HepG2 (cell line): ENCODE results near the gene ATXN7L3B. TPM values are rescaled to one million over a fixed set of nuclear protein-coding genes. Genes with fewer than 3 reads are reported as not detected.

Source experiments
- DNMT3B ChIP-seq: conservative IDR thresholded peaks from 2 replicates; pipeline ENCODE4 v1.6.1; 2016; ENCODE audit warnings: missing biosample characterization, control low read depth
- DR1 ChIP-seq: sonication (generic); formaldehyde crosslinking; IDR thresholded peaks from 2 replicates; pipeline ENCODE4 v1.8.0; 2021; ENCODE audit warnings: mild to moderate bottlenecking, missing genetic modification reagents, inconsistent platforms
- FOXC1 ChIP-seq: sonication (generic); formaldehyde crosslinking; IDR thresholded peaks from 2 replicates; pipeline ENCODE4 v1.8.0; 2022; ENCODE audit warnings: mild to moderate bottlenecking, missing genetic modification reagents, borderline replicate concordance
- GLI4 ChIP-seq: sonication (generic); formaldehyde crosslinking; IDR thresholded peaks from 2 replicates; pipeline ENCODE4 v1.5.1; 2020; ENCODE audit warnings: missing genetic modification reagents, mild to moderate bottlenecking, moderate library complexity, borderline replicate concordance
- IRX3 ChIP-seq: sonication (generic); formaldehyde crosslinking; IDR thresholded peaks from 2 replicates; pipeline ENCODE4 v1.8.1; 2023; ENCODE audit warnings: mild to moderate bottlenecking, low read depth, missing genetic modification reagents, borderline replicate concordance
- KAT8 ChIP-seq: IDR thresholded peaks from 2 replicates; pipeline ENCODE4 v1.6.1; 2016; ENCODE audit warnings: missing genetic modification reagents, missing compliant biosample characterization
- MTA1 ChIP-seq: sonication (generic); formaldehyde crosslinking; IDR thresholded peaks from 2 replicates; pipeline ENCODE4 v1.4.0; 2020; ENCODE audit warnings: missing genetic modification reagents, mild to moderate bottlenecking, borderline replicate concordance
- NFIB ChIP-seq: sonication (generic); formaldehyde crosslinking; IDR thresholded peaks from 2 replicates; pipeline ENCODE4 v1.9.0; 2021; ENCODE audit warnings: missing genetic modification reagents, mild to moderate bottlenecking, borderline replicate concordance
- SMAD3 ChIP-seq: sonication (generic); formaldehyde crosslinking; IDR thresholded peaks from 2 replicates; pipeline ENCODE4 v1.4.0; 2020; ENCODE audit warnings: missing genetic modification reagents
- TBL1XR1 ChIP-seq: fragments of 150-350 bp; IDR thresholded peaks from 2 replicates; pipeline ENCODE4 v1.6.1; 2014; ENCODE audit warnings: borderline replicate concordance, low read length; ENCODE audit not compliant: partially characterized antibody
- ZC3H13 ChIP-seq: sonication (generic); formaldehyde crosslinking; IDR thresholded peaks from 2 replicates; pipeline ENCODE4 v1.8.1; 2023; ENCODE audit warnings: mild to moderate bottlenecking, missing genetic modification reagents, moderate library complexity
- ZNF20 ChIP-seq: sonication (generic); formaldehyde crosslinking; IDR thresholded peaks from 2 replicates; pipeline ENCODE4 v1.4.0; 2020; ENCODE audit warnings: mild to moderate bottlenecking, moderate library complexity, missing genetic modification reagents
- ZNF768 ChIP-seq: sonication (generic); formaldehyde crosslinking; IDR thresholded peaks from 2 replicates; pipeline ENCODE4 v1.4.0; 2020; ENCODE audit warnings: missing genetic modification reagents
- ZNF781 ChIP-seq: sonication (generic); formaldehyde crosslinking; IDR thresholded peaks from 2 replicates; pipeline ENCODE4 v1.5.1; 2020; ENCODE audit warnings: borderline replicate concordance, mild to moderate bottlenecking, missing genetic modification reagents; ENCODE audit errors: not compliant biosample characterization
- ZSCAN22 ChIP-seq: sonication (generic); formaldehyde crosslinking; IDR thresholded peaks from 2 replicates; pipeline ENCODE4 v1.4.0; 2020; ENCODE audit warnings: mild to moderate bottlenecking, missing genetic modification reagents
- polyA plus RNA-seq, 8 experiments: library from polyadenylated mRNA; depleted of rRNA in 3 of 8; stranded (reverse) in 7 of 8; unstranded in 1 of 8; fragments of >200 nt; fragmentation: Illumina TruSeq in 4 of 8; extraction: Trizol in 4 of 8; gene quantifications; 2 replicates each; pipeline versions ENCODE4 v1.2.1 to v1.2.3, GENCODE V29; 2011 to 2016; ENCODE audit warnings: low read depth in 4 of 8, missing spikeins in 1 of 8, mixed read lengths in 1 of 8; ENCODE audit not compliant: insufficient read depth in 1 of 8
- total RNA-seq, 5 experiments: library from RNA; depleted of rRNA; stranded (reverse); fragments of >200 nt; fragmentation: Illumina TruSeq; extraction: Trizol; gene quantifications; 2 replicates each; pipeline ENCODE4 v1.2.3, GENCODE V29; 2016; ENCODE audit warnings: low read depth in 1 of 5
- TF ChIP-seq, protein P1 (sequence below): sonication (generic); formaldehyde crosslinking; IDR thresholded peaks from 2 replicates; pipeline ENCODE4 v1.5.0; 2020; ENCODE audit warnings: missing genetic modification reagents, mild to moderate bottlenecking, borderline replicate concordance
- TF ChIP-seq, protein P2 (sequence below): sonication (generic); formaldehyde crosslinking; IDR thresholded peaks from 2 replicates; pipeline ENCODE4 v1.8.1; 2023; ENCODE audit warnings: mild to moderate bottlenecking, missing genetic modification reagents
- TF ChIP-seq, protein P3 (sequence below): sonication (generic); formaldehyde crosslinking; IDR thresholded peaks from 2 replicates; pipeline ENCODE4 v1.4.0; 2020; ENCODE audit warnings: missing genetic modification reagents
- TF ChIP-seq, protein P4 (sequence below): sonication (generic); formaldehyde crosslinking; IDR thresholded peaks from 2 replicates; pipeline ENCODE4 v1.8.1; 2023; ENCODE audit warnings: mild to moderate bottlenecking, missing genetic modification reagents, borderline replicate concordance
- TF ChIP-seq, protein P5 (sequence below): sonication (generic); formaldehyde crosslinking; IDR thresholded peaks from 2 replicates; pipeline ENCODE4 v1.4.0; 2020; ENCODE audit warnings: mild to moderate bottlenecking, missing genetic modification reagents
- TF ChIP-seq, protein P6 (sequence below): sonication (generic); formaldehyde crosslinking; IDR thresholded peaks from 2 replicates; pipeline ENCODE4 v1.4.0; 2020; ENCODE audit warnings: missing genetic modification reagents

ATXN7L3B gene
- total and polyA plus RNA-seq, 2 of the 13 experiments (the other 11 are each of a cell fraction or from before 2014, with no cell fraction given): 20.1 to 23.8 TPM

DNA sequence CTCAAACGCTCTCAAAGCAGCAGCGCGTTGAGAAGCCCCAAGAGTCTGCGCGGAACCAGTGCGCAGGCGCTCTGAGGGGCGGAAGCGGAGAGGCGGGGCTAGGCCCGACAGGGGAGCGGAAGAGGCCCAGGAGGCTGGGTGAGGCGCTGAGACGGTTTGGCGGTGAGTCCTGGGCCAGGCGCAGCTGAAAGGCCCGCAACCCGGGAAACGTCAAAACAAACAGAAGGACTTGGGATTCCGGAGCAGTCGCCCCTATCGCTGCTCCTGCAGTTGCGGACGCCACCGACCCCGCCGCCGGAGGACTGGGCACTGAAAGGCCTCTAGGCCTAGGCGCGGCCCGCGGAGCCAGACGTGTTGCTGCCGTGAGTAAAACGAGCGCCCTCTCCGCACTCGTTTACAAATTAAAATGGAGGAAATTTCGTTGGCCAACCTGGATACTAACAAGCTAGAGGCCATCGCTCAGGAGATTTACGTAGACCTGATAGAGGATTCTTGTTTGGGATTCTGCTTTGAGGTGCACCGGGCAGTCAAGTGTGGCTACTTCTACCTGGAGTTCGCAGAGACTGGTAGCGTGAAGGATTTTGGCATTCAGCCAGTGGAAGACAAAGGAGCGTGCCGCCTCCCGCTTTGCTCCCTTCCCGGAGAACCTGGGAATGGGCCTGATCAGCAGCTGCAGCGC, at the start of gene ATXN7L3B (continued):
- TF ChIP-seq, protein P1, sequence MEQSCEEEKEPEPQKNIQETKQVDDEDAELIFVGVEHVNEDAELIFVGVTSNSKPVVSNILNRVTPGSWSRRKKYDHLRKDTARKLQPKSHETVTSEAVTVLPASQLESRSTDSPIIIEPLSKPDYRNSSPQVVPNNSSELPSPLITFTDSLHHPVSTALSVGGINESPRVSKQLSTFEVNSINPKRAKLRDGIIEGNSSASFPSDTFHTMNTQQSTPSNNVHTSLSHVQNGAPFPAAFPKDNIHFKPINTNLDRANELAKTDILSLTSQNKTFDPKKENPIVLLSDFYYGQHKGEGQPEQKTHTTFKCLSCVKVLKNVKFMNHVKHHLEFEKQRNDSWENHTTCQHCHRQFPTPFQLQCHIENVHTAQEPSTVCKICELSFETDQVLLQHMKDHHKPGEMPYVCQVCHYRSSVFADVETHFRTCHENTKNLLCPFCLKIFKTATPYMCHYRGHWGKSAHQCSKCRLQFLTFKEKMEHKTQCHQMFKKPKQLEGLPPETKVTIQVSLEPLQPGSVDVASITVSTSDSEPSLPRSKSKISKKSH (CRISPR knock-in tag): peak; percentile 66; the same call in 1 of the 2 replicates
- TF ChIP-seq GLI4 (CRISPR knock-in tag) (peak; percentile 94; the same call in 1 of the 2 replicates), IRX3 (peak; percentile 32; the same call in 1 of the 2 replicates), ZNF768 (no peak; the same call in none of the 2 replicates), SMAD3 (0 out of 2 replicates have a peak, but pooled peaks have one; percentile 39), TBL1XR1 (no peak), DNMT3B (CRISPR knock-in tag) (0 out of 2 replicates have a peak, but pooled peaks have one; percentile 65), ZNF781 (CRISPR knock-in tag) (peak; percentile 39), ZNF20 (CRISPR knock-in tag) (0 out of 2 replicates have a peak, but pooled peaks have one; percentile 50), MTA1 (CRISPR knock-in tag) (no peak; the same call in 1 of the 2 replicates), ZC3H13 (CRISPR knock-in tag) (no peak), NFIB (no peak), ZSCAN22 (no peak), FOXC1 (CRISPR knock-in tag) (peak; percentile 82; the same call in 1 of the 2 replicates), DR1 (CRISPR knock-in tag) (peak; percentile 84; the same call in 1 of the 2 replicates), KAT8 (peak; percentile 96)
- TF ChIP-seq, protein P2, sequence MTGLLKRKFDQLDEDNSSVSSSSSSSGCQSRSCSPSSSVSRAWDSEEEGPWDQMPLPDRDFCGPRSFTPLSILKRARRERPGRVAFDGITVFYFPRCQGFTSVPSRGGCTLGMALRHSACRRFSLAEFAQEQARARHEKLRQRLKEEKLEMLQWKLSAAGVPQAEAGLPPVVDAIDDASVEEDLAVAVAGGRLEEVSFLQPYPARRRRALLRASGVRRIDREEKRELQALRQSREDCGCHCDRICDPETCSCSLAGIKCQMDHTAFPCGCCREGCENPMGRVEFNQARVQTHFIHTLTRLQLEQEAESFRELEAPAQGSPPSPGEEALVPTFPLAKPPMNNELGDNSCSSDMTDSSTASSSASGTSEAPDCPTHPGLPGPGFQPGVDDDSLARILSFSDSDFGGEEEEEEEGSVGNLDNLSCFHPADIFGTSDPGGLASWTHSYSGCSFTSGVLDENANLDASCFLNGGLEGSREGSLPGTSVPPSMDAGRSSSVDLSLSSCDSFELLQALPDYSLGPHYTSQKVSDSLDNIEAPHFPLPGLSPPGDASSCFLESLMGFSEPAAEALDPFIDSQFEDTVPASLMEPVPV (CRISPR knock-in tag): no peak
- TF ChIP-seq, protein P3, sequence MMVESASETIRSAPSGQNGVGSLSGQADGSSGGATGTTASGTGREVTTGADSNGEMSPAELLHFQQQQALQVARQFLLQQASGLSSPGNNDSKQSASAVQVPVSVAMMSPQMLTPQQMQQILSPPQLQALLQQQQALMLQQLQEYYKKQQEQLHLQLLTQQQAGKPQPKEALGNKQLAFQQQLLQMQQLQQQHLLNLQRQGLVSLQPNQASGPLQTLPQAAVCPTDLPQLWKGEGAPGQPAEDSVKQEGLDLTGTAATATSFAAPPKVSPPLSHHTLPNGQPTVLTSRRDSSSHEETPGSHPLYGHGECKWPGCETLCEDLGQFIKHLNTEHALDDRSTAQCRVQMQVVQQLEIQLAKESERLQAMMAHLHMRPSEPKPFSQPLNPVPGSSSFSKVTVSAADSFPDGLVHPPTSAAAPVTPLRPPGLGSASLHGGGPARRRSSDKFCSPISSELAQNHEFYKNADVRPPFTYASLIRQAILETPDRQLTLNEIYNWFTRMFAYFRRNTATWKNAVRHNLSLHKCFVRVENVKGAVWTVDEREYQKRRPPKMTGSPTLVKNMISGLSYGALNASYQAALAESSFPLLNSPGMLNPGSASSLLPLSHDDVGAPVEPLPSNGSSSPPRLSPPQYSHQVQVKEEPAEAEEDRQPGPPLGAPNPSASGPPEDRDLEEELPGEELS (CRISPR knock-in tag): no peak
- TF ChIP-seq, protein P4, sequence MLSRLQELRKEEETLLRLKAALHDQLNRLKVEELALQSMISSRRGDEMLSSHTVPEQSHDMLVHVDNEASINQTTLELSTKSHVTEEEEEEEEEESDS (CRISPR knock-in tag): no peak
- TF ChIP-seq, protein P5, sequence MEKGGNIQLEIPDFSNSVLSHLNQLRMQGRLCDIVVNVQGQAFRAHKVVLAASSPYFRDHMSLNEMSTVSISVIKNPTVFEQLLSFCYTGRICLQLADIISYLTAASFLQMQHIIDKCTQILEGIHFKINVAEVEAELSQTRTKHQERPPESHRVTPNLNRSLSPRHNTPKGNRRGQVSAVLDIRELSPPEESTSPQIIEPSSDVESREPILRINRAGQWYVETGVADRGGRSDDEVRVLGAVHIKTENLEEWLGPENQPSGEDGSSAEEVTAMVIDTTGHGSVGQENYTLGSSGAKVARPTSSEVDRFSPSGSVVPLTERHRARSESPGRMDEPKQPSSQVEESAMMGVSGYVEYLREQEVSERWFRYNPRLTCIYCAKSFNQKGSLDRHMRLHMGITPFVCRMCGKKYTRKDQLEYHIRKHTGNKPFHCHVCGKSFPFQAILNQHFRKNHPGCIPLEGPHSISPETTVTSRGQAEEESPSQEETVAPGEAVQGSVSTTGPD (CRISPR knock-in tag): peak; percentile 73; the same call in 1 of the 2 replicates
- TF ChIP-seq, protein P6, sequence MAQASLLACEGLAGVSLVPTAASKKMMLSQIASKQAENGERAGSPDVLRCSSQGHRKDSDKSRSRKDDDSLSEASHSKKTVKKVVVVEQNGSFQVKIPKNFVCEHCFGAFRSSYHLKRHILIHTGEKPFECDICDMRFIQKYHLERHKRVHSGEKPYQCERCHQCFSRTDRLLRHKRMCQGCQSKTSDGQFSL: no peak
